ENCODE results near the gene LMTK3.
A peak's percentile ranks its signal among the peaks of the same experiment; 100 is the strongest.
"Not testable (repeated sequence)": the region's sequence is repeated elsewhere in the genome, so short reads cannot be mapped to it uniquely, and the experiment has no call there.

Gene LMTK3

DNA sequence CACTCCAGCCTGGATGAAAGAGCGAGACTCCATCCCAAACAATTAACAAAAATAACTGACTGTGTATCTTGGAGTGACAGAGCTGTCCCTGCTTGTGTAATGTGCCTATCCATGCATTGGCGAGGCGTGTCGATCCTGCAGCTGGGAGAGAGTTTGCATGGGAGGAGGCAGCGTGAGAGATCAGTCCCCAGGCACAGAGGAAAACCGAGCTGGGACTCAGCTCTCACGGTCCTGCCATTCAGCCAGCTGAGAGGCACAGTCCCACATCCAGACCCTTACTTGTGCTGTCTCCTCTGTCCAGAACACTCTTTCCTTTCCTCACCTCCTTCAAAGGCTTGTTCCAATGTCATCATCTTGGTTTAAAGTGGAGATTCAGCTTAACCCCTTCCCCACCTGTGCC lies 28.5 kb upstream of the LMTK3 start:
- peak; percentile 60 for DNase-seq

DNA sequence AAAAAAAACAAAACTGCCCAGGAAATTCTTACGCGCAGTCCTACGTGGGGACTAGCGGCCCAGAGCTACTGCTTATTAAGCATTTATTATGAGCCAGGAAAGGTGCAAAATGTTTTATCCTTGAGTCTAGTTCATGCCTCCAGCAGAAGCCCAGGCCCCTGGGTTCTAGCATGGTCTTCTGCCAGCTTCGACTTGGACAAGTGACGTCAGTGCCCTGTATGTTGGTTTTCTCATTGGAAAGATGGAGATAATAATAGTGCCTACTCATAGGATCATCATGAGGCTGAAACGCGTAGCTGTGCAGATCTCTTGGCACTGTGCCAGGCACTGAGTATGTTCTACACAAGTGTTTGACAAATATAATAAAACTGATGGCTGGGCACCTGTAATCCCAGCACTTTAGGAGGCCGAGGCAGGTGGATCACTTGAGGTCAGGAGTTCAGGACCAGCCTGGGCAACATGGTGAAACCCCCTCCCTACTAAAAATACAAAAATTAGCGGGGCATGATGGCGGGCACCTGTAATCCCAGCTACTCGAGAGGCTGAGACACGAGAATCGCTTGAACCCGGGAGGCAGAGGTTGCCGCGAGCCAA lies 28.0 kb upstream of the LMTK3 start:
- DNase-seq = peak; percentile 90

DNA sequence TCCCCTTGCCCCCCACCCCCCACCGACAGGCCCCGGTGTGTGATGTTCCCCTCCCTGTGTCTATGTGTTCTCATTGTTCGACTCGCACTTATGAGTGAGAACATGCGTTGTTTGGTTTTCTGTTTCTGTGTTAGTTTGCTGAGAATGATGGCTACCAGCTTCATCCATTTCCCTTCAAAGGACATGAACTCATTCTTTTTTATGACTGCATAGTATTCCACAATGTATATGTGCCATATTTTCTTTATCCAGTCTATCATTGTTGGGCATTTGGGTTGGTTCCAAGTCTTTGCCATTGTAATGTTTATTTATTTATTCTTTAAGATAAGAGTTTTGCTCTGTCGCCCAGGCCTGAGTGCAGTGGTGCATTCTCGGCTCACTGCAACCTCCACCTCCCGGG lies 26.4 kb upstream of the LMTK3 start:
- DNase-seq = not testable (repeated sequence)

DNA sequence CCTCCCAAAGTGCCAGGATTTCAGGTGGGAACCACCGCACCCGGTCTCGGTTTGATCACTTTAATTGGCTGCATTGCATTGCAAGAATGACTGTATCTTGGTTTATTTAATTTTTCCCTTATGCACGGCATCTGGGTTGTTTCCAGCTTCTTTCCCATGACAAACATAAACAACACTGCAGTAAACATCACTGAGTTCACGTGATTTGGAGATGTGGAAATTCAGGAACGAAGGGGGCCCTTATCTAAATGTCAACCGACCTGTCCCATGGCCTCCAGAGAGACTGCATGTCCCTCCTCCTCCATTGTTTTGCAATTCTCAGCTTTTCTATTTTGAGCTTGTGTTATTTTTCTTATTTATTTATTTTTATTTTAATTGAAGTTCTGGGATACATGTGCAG lies 25.9 kb upstream of the LMTK3 start:
- no peak for DNase-seq

DNA sequence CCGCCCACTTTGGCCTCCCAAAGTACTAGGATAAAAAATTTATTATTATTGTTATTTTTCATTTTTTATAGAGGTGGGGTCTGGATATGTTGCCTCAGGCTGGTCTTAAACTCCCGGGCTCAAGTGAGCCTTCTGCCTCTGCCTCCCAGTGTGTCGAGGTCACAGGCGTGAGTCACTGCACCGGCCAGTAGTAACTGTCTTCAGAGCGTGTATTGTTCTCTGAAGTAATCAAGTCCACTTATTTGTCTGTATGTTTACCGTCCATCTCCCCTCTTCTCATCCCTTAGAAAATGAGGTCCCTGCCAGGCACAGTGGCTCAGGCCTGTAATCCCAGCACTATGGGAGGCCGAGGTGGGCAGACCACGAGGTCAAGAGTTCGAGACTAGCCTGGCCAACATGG lies 22.1 kb upstream of the LMTK3 start:
- DNase-seq = no peak

DNA sequence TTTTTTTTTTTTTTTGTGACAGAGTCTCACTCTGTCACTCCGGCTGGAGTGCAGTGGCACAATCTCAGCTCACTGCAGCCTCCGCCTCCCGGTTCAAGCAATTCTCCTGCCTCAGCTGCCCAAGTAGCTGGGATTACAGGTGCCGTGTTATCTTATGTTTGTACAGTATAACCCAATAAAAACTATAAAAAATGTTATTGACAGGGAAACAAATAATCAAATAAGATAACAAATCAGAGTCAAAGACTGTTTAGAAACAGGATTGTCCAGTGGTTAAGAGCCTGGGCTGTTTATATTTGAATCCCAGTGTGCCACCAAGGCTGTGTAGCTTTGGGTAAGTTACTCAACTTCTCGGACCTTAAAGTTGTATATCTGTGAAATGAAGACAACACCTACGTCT lies 19.1 kb upstream of the LMTK3 start:
- no peak for DNase-seq

DNA sequence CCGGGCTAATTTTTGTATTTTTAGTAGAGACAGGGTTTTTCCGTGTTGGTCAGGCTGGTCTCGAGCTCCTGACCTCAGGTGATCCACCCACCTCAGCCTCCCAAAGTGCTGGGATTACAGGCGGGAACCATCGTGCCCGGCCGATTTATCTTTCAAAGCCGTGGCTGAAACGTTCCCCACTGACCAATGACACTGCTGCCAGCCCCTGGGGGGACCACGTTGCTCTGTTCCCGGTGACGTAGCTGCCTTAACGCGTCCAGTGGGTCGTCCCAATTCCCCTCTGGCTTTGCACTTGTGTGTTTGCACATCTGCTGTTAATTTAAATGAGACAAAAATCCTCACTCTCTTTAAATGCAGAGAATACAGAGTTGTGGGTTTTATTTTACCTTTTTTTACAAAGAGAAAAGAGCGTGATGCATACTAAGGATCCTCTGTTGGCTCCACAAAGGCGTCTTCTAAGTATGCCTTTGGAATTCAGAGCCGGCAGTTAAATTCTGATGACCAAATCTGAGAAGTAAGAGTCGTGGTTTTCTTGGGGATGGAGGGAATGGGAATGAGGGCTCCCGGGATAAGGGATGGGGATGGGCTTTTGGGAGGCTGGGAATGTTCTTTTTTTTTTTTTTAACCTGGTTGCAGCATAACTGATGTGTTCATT lies 18.6 kb upstream of the LMTK3 start:
- no peak for DNase-seq

DNA sequence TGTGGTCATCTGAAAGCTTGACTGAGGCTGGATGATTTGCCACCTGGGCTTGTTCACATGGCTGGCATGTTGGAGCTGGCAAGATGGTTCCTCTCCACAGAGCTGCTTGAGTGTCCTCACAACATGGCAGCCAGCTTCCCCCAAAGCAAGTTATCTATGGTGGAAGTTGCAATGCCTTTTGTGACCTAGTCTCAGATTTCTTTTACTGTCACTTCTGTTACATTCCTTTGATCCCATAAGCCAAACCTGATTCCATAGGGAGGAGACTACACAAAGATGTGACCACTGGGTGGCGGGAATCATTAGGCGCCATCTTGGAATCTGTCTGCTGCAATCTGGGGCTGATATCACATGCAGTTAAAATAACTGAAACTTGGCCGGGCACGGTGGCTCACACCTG lies 17.5 kb upstream of the LMTK3 start:
- no peak for DNase-seq

DNA sequence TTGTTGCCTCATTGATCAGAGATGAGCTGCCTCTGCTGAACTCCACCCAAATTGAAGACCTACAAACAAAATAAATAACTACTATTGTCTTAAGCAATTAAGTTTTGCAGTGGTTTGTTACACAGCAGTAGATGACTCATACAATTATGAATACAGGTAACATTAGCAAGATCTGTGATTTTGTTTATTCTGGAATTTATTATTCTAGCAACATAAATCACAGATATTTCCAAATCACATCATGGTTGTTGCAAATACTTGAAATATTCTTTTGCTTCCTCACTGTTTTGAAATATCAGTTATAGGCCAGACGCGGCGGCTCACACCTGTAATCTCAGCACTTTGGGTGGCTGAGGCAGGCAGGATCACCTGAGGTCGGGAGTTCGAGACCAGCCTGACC lies 13.1 kb upstream of the LMTK3 start:
- DNase-seq = no peak

DNA sequence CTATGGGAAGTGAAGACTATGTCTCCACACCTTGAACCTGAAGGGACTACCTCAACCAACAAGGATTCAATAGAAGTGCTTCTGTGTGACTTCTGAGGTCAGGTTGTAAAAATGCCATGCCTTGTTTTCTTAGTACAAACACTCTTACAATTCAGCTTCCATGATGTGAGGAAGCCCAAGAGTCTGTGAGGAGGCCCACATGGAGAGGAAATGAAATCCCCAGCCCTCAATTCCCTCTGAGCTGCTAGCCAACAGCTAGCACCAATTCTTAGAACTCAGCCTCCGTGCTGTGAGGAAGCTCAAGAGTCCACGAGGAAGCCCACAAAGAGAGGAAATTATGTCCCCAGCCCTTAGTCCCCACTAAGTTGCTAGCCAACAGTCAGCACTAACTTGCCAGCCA lies 12.6 kb upstream of the LMTK3 start:
- no peak for DNase-seq

DNA sequence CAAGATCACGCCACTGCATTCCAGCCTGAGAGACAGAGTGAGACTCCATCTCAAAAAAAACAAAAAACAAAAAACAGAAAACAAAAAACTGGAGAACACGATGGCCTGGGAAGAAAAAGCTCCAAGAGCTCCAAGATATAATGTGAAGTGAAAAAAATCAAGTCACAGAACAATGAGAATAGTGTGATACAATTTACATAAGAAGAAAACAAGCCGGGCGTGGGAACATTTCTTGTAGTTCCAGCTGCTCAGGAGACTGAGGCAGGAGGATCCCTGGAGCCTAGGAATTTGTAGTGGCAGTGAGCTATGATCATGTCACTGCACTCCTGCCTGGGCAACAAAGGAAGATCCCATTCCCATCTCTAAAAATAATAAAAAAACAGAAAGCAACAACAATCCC lies 8.5 kb upstream of the LMTK3 start:
- DNase-seq = no peak

DNA sequence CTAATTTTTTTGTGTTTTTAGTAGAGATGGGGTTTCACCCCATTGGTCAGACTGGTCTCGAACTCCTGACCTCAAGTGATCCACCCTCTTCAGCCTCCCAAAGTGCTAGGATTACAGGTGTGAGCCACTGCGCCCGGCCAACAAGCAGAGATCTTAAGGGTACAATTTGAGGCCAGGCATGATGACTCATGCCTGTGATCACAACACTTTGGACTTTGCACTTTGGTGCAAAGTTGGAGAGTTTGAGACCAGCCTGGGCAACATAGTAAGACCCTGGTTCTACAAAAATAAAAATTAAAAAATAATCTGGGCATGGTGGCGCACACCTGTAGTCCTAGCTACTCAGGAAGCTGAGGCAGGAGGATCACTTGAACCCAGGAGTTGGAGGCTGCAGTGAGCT lies 7.8 kb upstream of the LMTK3 start:
- not testable (repeated sequence) for DNase-seq

DNA sequence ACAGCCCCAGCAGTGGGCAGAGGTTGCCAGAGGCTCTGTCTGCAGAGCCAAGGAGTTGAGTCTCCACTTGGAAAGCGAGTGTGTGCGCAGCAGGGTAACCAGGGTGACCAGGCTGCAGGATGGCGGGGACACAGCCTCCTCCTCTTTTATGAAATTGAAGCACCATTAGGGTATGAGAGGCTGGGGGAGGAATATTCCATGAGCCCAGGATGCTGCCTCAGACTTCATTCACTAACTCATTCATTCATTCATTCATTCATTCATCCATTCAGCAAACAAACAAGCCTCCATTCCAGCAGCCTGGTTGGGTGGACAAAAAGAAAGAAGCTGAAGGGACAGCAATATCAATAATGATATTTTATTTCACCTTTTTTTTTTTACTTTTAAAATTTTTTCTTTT lies 6.6 kb upstream of the LMTK3 start:
- no peak for DNase-seq

DNA sequence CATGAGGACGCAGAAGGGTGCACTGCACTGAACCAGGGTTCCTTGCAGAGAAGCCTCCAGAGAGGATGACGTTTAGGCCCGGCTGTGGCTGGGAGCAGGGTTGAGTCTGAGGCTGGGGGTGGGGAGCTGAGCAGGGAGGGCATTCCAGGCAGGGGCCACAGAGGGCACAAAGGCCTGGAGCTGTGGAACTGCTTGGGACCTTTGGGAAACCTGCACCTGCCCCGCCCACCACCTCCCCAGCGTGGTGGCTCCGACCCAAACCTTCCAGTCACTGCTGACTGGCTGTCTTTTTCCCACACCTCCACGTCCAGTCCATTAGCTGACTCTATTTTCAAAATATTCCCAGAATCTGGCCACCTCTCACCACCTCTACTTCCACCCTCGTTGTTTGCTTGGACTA lies 4.9 kb upstream of the LMTK3 start:
- DNase-seq = no peak

DNA sequence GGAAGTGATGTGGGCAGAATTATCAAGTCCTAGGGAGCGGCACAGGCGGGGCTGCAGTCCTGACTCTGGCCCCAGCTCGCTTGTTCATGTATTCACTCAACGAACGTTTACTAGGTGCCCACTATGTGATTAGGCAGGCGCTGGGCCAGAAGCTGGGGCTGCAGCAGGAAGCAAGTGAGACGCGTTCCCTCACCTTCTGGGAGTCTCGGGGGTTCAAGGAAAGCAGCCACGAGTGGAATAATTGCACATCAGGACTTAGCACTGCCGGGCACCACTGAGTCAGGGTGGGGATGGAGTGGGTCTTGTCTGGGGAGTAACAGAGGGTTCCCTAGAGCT lies 2.5 kb upstream of the LMTK3 start:
- DNase-seq = no peak

DNA sequence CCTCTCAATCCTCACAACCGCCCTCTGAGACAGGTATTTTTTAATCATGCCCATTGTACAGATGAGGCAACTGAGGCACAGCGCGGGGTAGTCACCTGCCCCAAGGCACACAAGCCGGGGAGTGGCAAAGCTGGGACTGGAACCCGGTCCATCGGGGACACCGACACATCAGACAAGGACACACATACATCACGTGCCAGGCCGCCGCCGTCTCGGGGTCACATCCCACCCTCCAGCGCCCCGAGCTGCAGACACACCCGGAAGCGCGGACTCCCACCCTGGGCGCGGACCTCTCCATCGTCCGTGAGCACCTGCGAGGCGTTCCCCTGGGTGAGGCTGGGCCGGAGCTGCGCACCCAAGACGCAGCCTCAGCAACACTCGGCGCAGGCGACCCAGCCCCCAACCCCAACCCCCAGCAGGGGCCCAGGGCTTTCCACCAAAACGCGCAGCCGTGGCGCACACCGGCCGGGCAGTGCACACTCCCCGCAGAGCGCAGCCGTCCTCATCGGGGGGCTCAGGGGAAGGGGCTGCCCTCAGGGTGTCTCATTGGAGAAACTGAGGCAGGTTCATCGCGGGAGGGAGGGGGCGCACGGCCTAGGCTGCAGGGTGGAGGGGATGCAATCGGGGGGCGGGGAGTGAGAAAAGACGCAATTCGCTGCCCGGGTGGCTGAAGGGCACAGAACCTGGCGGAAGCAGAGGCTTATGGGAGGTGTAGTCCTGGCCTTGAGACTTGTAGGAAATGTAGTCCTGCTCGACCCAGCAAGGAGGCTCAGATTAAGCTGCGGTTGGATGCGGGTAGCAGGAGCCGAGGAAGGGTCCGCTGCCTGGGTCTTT lies 1.9 kb upstream of the LMTK3 start:
- DNase-seq = peak; percentile 42

DNA sequence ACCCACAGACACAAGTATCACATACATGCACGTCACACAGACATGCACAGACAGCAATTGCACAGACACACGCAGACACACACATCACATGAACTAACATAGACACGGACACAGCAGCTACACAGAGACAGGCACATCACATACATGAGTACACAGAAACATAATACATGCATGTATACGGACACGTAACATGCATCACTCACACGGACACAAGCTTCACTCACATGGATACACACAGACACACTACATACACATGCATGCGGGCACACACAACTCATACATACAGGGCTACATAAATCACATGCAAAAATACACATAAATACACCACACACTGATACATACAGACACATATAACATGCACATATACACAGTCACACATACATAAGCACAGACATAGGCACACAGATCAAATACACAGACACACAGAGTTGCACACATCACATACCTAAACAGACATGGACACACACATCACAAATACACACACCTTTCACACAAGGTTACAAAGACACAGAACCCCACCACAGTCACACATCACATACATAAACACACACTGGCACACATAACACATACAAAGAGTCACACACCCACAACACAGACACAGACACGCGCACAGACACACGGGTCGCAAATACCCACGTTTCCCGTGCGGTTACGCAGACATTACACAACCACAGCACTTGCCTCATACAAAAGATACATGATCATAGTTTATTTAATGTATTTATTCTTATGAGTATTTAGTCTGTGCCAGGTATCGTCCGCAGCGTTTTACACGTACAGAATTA lies 1.1 kb upstream of the LMTK3 start:
- no peak for DNase-seq

DNA sequence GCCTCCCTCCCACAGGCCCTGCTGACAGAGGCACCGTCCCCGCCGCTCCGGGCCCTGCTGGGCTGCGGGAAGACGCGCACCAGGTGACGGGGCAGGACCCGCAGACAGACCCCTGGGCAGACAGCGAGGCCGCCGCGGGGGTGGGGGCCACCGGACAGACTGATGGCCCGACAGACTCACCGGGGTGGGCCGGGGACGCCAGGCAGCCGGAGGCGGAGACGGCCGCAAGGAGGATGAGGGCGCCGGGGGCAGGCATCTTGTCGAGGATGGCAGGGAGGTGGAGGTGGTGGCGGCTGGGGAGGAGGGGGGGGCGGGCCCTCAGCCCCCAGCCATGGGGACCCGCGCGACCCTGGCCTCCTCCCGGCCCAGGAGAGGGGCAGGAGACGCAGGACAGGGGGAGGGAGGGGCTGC lies 309 bp downstream of the LMTK3 start:
- no peak for DNase-seq

DNA sequence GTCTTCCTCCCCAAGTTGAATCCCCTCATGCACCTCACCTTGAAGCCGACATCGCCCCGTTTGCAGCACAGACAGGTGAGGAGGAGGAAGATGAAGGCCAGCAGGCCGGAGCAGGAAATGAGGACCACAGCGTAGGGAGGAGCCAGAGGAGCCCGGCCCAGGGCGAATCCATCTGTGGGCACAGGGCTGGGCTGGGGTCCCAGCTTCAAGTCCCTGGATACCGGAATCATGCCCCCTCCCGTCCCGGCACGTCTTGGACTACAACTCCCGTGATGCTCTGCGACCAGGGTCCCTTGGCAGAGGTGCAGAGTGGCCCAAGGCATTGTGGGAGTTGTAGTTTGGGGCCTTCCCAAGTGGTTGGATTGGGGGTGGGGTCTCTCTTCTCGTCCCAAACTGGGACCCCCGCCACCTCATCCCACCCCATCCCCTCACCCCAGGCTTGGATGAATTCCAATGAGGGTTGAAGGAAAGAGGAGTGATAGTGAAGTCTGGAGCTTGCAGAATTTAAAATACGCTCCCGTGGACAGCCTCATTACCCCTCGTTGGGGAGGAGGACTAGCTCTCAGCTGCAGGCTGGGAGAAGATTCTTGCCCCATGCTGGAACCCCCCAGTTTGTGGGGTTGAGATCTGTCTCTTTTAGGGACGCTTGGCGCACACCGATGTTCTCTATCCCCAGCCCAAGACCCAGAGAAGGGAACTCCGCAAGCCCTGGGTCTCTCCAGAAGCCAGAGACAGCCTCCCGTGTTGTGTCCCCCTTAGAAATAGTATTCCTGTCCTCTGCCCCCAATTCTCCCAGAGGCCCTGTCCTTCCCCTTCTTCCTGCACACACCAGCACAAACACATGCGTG lies 990 bp downstream of the LMTK3 start:
- DNase-seq = peak; percentile 20

DNA sequence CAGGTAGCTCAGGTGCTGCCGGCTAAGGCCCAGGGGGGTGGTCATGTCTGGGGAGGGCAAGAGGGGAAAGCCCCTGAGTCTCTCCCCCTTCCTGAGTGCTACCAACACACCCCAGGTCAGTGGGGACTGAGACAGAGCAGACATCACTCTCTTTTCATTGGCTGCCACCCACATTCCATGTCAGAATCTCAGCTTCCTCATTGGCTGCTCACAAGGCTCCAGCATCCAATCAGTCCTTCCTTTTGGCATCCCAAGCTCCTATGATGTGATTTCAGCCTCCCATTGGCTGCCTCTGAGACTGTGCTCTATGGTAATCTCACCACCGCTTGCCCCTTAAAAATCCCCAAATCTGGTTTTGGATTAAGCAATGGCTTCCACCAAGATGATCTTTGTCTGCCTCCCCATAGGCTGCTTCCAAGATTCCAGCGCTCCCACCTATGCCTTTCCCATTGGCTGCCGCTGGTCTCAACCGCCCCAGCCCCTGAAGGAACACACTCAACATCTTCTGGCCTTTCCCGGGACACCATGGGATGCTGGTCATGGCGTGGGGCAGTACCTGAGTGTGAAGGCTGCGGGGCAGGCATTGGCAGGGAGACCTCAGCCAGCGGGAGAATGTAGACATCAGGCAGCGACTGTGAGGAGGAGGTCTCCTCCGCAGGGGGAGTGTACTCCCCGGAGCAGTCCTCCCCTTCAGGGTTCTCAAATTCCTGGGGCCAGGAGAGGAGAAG lies 2.0 kb downstream of the LMTK3 start:
- no peak for DNase-seq

DNA sequence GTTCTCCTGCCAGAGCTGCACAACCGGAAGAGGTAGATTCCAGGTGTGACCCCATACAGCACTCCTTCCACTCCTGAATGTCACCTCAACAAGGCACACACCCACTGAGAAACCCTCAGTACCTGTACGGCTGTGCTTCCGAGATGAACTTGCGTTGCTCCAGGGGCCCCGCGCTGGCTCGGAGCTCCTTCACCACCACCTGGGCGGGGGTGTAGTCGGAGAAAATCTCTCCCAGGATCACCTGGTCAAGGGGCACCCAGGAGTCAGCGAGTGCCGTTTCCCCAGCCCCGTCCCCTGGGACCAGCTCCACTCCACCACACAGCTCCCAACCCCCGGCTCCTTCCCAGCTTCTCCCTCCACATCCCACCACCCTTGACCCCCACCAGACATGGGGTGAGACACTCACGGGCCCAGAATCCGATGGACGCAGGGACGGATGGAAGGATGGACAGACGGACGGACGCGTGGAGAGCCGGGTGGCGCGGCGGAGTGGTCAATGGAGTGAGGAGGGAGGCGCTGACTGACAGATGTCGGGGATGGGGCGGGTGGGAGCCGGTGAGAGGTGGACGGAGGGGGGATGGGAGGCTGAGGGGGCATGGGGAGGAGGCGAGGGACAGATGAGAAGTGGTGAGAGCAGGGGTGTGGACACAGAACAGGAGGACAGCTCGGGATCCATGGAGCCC lies 2.8 kb downstream of the LMTK3 start:
- no peak for DNase-seq
